Gastrocnemius medialis (tissue), 4 donors: Measurements from ENCODE around the gene DIP2B.

Experiments
- CTCF ChIP-seq, 5 experiments: fragments of 450-650 bp in 3 of 5; fragments of 200-600 bp in 2 of 5; sonication (generic) in 2 of 5; IDR thresholded peaks in 4 of 5; conservative IDR thresholded peaks in 1 of 5; 1 replicate in 4 of 5; 2 replicates in 1 of 5; pipeline ENCODE4 v1.5.1; 2016 to 2019; ENCODE audit warnings: antibody characterized with exemption in 5 of 5, mild to moderate bottlenecking in 3 of 5, moderate library complexity in 3 of 5
- POLR2A ChIP-seq, 2 donors: fragments of 450-650 bp; IDR thresholded peaks; one replicate each; pipeline ENCODE4 v1.6.1; 2017; ENCODE audit warnings: antibody characterized with exemption in 2 of 2, mild to moderate bottlenecking in 2 of 2, moderate library complexity in 2 of 2

DNA sequence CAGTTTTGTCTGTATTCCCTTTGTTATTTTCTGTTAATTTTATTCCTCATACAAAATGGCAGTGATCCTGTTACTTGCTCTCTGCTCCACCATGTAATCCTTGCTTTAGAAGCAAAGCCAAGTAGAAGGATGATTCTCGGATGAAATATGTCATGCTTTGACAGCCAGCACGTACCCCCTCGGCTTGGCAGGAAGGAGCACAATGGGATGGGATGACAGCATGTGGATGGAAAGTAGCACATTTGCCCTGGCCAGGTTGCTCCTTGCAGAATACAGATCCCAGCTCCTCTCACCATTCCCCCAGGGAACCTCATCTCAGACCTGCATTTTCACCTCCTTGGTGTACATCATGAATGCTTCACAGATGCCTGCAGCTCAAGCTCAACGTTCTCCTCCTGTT, 224.1 kb downstream of the DIP2B start:
- no peak for TF ChIP-seq CTCF (IDR thresholded peaks at IDR 0.05 in 4 of 5, conservative IDR thresholded peaks at IDR 0.05 in 1 of 5)
- no peak for TF ChIP-seq POLR2A (IDR thresholded peaks at IDR 0.05)
